Neural cell (in vitro differentiated cells): Measurements from ENCODE around the gene ETDC.
"Not testable (repeated sequence)": the region's sequence is repeated elsewhere in the genome, so short reads cannot be mapped to it uniquely, and the experiment has no call there.

ENCODE experiments used
- EP300 ChIP-seq: fragments of 450-650 bp; conservative IDR thresholded peaks from 2 replicates; pipeline ENCODE4 v1.6.1; 2014; ENCODE audit warnings: antibody characterized with exemption, mild to moderate bottlenecking, moderate library complexity; ENCODE audit not compliant: poor library complexity, severe bottlenecking
- TF ChIP-seq, protein P1 (sequence below): fragments of 450-650 bp; IDR thresholded peaks from 2 replicates; pipeline ENCODE4 v1.5.1; 2014; ENCODE audit warnings: antibody characterized with exemption, mild to moderate bottlenecking, moderate library complexity; ENCODE audit not compliant: poor library complexity, severe bottlenecking

DNA sequence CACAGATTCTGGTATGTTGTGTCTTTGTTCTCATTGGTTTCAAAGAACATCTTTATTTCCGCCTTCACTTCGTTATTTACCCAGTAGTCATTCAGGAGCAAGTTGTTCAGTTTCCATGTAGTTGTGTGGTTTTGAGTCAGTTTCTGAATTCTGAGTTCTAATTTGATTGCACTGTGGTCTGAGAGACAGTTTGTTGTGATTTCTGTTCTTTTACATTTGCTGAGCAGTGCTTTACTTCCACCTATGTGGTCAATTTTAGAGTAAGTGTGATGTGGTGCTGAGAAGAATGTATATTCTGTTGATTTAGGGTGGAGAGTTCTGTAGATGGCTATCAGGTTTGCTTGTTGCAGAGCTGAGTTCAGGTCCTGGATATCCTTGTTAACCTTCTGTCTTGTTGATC lies 48.3 kb upstream of the ETDC start:
- not testable (repeated sequence) for TF ChIP-seq EP300
- TF ChIP-seq, protein P1, sequence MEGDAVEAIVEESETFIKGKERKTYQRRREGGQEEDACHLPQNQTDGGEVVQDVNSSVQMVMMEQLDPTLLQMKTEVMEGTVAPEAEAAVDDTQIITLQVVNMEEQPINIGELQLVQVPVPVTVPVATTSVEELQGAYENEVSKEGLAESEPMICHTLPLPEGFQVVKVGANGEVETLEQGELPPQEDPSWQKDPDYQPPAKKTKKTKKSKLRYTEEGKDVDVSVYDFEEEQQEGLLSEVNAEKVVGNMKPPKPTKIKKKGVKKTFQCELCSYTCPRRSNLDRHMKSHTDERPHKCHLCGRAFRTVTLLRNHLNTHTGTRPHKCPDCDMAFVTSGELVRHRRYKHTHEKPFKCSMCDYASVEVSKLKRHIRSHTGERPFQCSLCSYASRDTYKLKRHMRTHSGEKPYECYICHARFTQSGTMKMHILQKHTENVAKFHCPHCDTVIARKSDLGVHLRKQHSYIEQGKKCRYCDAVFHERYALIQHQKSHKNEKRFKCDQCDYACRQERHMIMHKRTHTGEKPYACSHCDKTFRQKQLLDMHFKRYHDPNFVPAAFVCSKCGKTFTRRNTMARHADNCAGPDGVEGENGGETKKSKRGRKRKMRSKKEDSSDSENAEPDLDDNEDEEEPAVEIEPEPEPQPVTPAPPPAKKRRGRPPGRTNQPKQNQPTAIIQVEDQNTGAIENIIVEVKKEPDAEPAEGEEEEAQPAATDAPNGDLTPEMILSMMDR = not testable (repeated sequence)
